ENCODE measurements around the gene PCDHGA1. TPM values are rescaled to one million over a fixed set of nuclear protein-coding genes. Genes with fewer than 3 reads are reported as not detected.

PCDHGA1 gene
- total RNA-seq, 1 donor from 2014 or later, result 0.47 TPM

DNA sequence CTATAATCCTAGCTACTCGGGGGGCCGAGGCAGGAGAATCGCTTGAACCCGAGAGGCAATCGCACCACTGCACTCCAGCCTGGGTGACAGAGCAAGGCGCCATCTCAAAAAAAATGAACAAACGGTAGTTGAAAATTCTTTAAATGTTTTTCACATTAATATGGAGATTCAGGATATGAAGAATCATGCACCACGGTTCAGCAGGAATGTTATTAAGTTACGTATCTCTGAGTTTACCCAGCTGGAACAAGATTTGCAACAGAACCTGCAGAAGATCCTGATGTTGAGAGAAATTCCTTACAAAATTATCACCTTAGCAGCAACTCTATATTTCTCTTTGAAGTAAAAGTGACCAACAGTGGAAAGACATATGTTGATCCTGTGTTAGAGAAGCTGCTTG is 110.0 kb downstream of the PCDHGA1 start:
- H3K4me3 Mint-ChIP-seq, result no peak overlapping the region
- no peaks in the 10 kb centered on the region for H3K4me1 Mint-ChIP-seq
- peaks cover 67% of the 10 kb centered on the region for H3K9me3 Mint-ChIP-seq
- peaks cover 75% of the 10 kb centered on the region for H3K36me3 Mint-ChIP-seq
- H3K27me3 Mint-ChIP-seq (ENCODE audit: low read depth), result no peaks in the 10 kb centered on the region
- DNase-seq (ENCODE audit: low spot score in 2 of 2, unreplicated experiment in 2 of 2), result no peak
- TF ChIP-seq CTCF (IDR thresholded peaks at IDR 0.05; ENCODE audit: unreplicated experiment), result no peak
- H3K27ac Mint-ChIP-seq, result no peak overlapping the region

GRCh38 chr5:141441571-141442170 is 111.4 kb downstream of the PCDHGA1 start:
- H3K36me3 Mint-ChIP-seq, result peaks cover 72% of the 10 kb centered on the region
- peaks cover 64% of the 10 kb centered on the region for H3K9me3 Mint-ChIP-seq
- no peaks in the 10 kb centered on the region for H3K27me3 Mint-ChIP-seq (ENCODE audit: low read depth)
- H3K4me1 Mint-ChIP-seq, result no peaks in the 10 kb centered on the region
- no peak for DNase-seq (ENCODE audit: low spot score in 2 of 2, unreplicated experiment in 2 of 2)
- no peak overlapping the region for H3K4me3 Mint-ChIP-seq
- no peak overlapping the region for H3K27ac Mint-ChIP-seq
- no peak for TF ChIP-seq CTCF (IDR thresholded peaks at IDR 0.05; ENCODE audit: unreplicated experiment)

- H3K27ac Mint-ChIP-seq, result no peak overlapping the region
- peaks cover 14% of the 10 kb centered on the region for H3K9me3 Mint-ChIP-seq
- H3K36me3 Mint-ChIP-seq, result peaks cover 22% of the 10 kb centered on the region
- no peak overlapping the region for H3K4me3 Mint-ChIP-seq
- H3K27me3 Mint-ChIP-seq (ENCODE audit: low read depth), result no peaks in the 10 kb centered on the region
- no peak for TF ChIP-seq CTCF (IDR thresholded peaks at IDR 0.05; ENCODE audit: unreplicated experiment)
- H3K4me1 Mint-ChIP-seq, result peaks cover 8% of the 10 kb centered on the region
- no peak for DNase-seq (ENCODE audit: low spot score in 2 of 2, unreplicated experiment in 2 of 2)
These were observed 135.0 kb downstream of the PCDHGA1 start for GRCh38 chr5:141465351-141465750.

- H3K36me3 Mint-ChIP-seq, result peaks cover 26% of the 10 kb centered on the region
- H3K9me3 Mint-ChIP-seq, result no peaks in the 10 kb centered on the region
- DNase-seq (ENCODE audit: low spot score in 2 of 2, unreplicated experiment in 2 of 2), result peak; percentile 72 to 87
- H3K27ac Mint-ChIP-seq, result peak within 1 kb of the TSS; percentile 99
- peaks cover 45% of the 10 kb centered on the region for H3K4me1 Mint-ChIP-seq
- no peaks in the 10 kb centered on the region for H3K27me3 Mint-ChIP-seq (ENCODE audit: low read depth)
- no peak for TF ChIP-seq CTCF (IDR thresholded peaks at IDR 0.05; ENCODE audit: unreplicated experiment)
- H3K4me3 Mint-ChIP-seq, result peak within 1 kb of the TSS; percentile 94
These were observed 145.4 kb downstream of the PCDHGA1 start, which contains the start of gene PCDHGC3 for GRCh38 chr5:141475625-141476131. PCDHGC3 (plus strand) TSS chr5:141475966; CDS start chr5:141476117, 151 bp downstream.

- DNase-seq (ENCODE audit: low spot score in 2 of 2, unreplicated experiment in 2 of 2), result peak in 1 of 2 experiments; percentile 65
- Mint-ChIP-seq H3K27ac (peak overlapping the region; percentile 99), H3K9me3 (no peaks in the 10 kb centered on the region), H3K4me3 (peak overlapping the region; percentile 94), H3K4me1 (peaks cover 43% of the 10 kb centered on the region), H3K36me3 (peaks cover 31% of the 10 kb centered on the region), H3K27me3 (ENCODE audit: low read depth) (no peaks in the 10 kb centered on the region)
- no peak for TF ChIP-seq CTCF (IDR thresholded peaks at IDR 0.05; ENCODE audit: unreplicated experiment)
These were observed 146.0 kb downstream of the PCDHGA1 start for GRCh38 chr5:141476132-141476911.

Measured in mesothelial cell of epicardium (in vitro differentiated cells).